SKM-1 treated with dmso at 0.1 percent for 144 hours (cell line): Measurements from ENCODE around the gene DYNC2I2.
"Not testable (repeated sequence)": the region's sequence is repeated elsewhere in the genome, so short reads cannot be mapped to it uniquely, and the experiment has no call there.

Experiments used
- DNase-seq: peaks from one replicate; lab custom pipeline; 2025; ENCODE audit not compliant: unreplicated experiment; lab: John Stamatoyannopoulos, UW

DYNC2I2 gene

GRCh38 chr9:128656416-128657343 is at the start of gene DYNC2I2:
Gene DYNC2I2 (minus strand): TSS chr9:128656847. CDS start chr9:128656726, 121 bp downstream.
- DNase-seq = peak; percentile 86

DNA sequence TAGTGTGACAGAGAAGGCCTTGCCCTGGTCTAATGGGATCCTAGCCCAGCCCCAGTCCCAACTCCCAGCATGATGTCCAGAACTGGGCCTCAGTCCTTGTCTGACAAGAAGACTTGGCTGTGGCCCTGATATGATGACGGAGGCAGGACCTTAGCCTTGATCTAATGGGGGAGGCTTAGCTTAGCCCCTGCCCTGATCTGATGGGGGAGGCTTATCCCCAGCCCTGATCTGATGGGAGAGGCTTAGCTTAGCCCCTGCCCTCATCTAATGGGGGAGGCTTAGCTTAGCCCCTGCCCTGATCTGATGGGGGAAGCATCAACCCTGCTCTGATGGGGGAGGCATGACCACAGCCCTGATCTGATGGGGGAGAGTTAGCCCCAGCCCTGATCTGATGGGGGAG is 49.4 kb upstream of the DYNC2I2 start:
- DNase-seq = no peak

DNA sequence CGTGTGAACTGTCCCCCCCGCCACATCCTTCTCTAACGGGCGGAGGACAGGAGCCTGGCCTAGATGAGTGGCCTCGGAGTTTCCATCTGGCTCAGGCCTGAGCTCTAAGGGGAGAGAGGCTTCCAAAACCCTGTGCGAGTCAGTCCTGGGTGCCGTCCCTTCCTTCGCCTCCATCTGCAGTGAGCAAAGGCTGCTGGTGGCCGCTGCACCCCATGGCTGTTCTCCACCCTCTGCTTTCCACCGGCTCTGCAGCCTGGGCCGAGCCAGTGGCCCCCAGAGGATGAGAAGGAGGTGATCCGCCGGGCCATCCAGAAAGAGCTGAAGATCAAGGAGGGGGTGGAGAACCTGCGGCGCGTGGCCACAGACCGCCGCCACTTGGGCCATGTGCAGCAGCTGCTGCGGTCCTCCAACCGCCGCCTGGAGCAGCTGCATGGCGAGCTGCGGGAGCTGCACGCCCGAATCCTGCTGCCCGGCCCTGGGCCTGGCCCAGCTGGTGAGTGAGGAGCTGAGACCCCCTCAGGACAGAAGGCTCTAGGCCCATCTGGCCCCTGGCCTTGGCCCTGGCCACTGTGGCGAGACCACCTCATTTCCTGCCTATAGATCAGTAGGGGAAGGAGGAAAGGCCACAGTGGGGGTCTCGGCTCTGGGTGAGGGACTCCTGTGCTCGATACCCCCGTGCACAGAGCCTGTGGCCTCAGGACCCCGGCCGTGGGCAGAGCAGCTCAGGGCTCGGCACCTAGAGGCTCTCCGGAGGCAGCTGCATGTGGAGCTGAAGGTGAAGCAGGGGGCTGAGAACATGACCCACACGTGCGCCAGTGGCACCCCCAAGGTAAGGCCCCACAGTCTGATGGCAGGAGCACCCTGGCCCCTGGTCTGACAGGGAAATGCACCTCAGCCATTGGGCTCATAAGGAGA is 48.7 kb upstream of the DYNC2I2 start:
- no peak for DNase-seq

DNA sequence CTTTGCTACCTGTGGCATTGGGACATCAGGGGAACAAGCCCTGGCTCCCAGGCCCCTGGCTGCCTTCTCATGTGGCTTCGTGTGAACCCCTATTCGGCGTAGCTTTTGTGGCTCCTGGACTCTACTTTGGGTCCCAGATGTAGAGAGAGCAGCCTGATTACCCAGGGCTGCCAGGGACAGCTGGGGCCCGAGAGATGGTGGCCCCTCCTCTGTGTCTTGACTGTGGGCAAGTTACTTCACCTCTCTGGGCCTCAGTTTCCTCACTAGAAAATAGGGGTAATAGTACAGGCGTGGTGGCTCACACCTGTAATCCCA is 47.7 kb upstream of the DYNC2I2 start:
- no peak for DNase-seq

DNA sequence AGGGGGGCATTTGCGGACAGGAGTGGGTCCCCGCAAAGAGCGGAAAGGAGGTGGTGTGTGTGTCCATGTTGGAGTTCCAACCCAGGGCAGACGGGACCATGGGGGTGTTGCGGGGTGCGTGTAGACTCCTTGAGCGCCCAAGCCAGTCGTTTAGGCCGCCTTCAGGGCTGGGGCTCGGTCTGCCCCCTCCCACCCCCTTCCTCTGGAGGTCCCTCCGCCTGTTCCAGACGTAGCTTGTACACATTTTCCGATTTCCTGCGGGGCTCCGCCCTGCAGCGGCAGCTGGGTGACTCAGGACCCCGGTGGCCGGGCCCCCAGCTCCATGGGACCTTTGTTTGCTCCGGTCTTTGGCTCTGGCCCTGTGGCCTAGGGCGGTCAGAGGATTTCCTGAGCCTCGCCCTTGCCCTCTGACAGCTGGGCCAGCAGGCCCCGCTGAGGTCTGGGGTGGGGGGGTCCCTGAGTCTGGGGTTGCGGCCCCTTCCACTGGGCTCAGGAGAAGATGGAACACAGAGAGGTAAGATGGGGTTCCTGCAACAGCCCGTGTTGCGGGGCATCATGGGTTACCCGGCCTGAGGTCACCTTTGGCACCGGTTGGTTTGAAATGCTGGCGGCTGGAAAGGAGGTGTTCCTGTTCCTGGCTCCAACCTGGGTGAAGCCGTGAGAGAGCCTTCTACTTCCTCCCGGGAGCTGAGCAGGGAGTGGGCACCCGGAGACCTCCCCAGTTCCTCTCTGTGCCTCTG is 47.1 kb upstream of the DYNC2I2 start:
- DNase-seq = no peak

- DNase-seq = no peak
Observed at GRCh38 chr9:128702949-128703615, 46.4 kb upstream of the DYNC2I2 start.

- peak; percentile 80 for DNase-seq
Observed at GRCh38 chr9:128702445-128702948, 45.9 kb upstream of the DYNC2I2 start, which contains the start of gene PKN3. Gene PKN3 (plus strand): TSS chr9:128702503. CDS start chr9:128702916, 413 bp downstream.

DNA sequence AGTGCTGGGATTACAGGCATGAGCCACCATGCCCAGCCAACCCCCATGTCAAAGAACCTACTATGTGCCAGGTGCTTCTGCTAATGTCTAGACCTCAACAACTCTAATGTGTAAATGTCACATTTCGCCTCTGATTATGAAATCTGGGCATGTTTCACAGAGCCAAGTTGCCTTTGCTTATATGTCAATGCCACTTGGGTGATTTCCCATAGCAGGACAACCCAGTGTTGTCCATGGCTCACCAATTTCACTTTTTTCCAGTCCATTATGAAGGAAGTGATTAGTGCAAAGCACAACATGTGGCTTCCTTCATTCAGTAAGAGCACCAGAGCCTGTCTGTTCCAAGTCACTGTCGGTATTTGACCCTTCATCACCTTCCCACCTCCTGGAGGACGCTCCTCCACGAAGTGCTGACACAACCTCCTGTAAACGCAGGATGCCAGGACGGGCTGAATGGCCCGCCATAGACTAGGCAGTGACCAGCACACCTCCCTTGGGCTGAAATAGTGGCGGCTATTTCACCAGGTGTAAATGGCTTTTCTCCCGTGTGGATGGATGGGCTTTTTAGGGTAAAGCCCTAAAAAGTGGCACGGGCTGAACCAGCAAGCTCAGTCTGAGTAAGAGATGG is 44.7 kb upstream of the DYNC2I2 start:
- DNase-seq = no peak

DNA sequence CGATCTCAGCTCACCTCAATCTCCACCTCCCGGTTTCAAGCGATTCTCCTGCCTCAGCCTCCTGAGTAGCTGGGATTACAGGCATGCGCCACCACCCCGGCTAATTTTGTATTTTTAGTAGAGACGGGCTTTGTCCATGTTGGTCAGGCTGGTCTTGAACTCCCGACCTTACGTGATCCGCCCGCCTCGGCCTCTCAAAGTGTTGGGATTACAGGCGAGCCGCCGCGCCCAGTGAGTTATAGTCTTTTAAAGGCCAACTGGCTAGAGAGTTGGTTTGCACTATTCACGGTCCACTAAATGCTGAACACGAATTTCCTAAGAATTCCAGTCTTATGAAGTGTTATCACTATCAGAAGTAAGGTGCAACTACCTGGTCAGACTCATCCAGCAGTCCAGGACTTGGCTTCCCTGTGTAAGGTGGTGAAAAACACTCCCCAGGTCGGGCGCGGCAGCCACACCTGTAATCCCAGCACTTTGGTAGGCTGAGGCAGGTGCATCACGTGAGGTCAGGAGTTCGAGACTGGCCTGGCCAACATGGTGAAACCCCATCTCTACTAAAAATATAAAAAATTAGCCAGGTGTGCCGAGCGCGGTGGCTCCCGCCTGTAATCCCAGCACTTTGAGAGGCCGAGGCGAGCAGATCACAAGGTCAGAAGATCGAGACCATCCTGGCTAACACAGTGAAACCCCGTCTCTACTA is 42.6 kb upstream of the DYNC2I2 start:
- DNase-seq = not testable (repeated sequence)

GRCh38 chr9:128696923-128697707 is 40.5 kb upstream of the DYNC2I2 start:
- DNase-seq = no peak

- no peak for DNase-seq
Observed at GRCh38 chr9:128694344-128694743, 37.7 kb upstream of the DYNC2I2 start.

DNA sequence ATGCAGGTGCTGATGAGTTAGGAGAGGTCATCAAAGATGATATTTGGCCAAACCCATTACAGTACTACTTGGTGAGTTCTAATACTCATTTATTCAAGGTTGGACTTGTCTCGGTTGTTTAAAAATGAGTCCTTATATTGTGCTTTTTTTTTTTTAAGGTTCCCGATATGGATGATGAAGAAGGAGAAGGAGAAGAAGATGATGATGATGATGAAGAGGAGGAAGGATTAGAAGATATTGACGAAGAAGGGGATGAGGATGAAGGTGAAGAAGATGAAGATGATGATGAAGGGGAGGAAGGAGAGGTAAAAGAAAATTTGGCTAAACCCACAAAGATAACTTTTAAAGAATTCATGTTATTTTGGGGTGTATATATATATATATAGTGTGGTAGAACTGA is 37.1 kb upstream of the DYNC2I2 start:
- not testable (repeated sequence) for DNase-seq

DNA sequence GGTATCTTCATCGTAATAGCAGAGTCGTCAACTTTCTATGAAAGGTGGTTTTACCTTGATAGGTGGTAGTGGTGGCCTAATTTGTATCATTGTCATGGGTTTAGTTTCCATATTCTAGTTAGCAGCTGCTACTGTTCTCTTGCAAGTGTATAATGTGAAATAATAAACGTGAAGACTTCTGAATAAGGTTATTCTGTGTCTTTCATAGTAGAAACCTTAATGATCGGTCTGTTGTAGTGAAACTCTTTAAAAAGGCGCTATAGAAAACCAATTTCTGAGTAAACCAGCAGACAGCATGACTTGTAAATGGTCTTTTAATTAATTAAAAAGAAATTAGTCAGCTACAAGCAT is 34.0 kb upstream of the DYNC2I2 start:
- DNase-seq = no peak

DNA sequence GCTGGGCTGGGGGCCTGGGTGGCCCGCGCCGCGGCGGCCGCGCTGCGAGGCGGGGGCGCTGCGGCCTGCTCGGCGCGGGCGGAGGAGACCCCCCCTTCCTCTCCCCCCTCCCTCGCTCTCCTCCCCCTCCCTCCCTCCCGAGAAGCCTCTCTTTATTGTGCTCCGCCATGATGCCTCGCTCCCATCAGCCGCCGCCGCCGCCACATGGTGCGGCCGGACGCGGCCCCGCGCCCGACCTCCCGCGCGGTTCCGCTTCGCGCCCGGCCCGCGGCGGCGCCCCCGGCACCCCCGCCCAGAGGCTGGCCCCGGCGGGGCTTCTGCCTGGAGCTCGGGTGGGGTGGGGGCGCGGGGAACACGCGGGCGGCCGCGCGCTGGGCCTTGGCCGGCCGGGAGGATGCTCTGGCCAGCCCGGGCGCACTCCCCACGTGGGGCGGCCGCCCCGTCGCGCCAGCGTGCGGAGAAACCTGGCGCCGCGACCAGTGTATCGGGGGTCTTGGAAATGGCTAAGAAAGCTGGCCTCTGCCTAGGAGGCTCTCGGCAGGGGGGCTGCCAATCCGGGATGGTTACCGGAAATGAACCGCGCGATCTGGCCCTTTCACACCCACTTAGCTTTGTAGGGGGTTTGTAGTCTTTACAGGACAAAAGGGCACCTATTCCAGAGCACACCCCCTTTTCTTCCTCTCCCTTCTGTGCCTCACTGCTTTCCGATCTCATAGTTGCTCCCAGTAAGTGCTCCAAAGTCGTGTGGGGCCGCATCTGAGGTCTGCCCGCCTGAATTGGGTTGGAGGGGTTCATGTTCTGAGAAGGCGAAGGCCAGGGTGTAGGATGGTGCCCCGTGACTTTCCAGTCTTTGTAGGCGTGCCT is 33.4 kb upstream of the DYNC2I2 start:
- DNase-seq = peak; percentile 14

- peak; percentile 62 for DNase-seq
Observed at GRCh38 chr9:128689293-128689774, 32.7 kb upstream of the DYNC2I2 start.

DNA sequence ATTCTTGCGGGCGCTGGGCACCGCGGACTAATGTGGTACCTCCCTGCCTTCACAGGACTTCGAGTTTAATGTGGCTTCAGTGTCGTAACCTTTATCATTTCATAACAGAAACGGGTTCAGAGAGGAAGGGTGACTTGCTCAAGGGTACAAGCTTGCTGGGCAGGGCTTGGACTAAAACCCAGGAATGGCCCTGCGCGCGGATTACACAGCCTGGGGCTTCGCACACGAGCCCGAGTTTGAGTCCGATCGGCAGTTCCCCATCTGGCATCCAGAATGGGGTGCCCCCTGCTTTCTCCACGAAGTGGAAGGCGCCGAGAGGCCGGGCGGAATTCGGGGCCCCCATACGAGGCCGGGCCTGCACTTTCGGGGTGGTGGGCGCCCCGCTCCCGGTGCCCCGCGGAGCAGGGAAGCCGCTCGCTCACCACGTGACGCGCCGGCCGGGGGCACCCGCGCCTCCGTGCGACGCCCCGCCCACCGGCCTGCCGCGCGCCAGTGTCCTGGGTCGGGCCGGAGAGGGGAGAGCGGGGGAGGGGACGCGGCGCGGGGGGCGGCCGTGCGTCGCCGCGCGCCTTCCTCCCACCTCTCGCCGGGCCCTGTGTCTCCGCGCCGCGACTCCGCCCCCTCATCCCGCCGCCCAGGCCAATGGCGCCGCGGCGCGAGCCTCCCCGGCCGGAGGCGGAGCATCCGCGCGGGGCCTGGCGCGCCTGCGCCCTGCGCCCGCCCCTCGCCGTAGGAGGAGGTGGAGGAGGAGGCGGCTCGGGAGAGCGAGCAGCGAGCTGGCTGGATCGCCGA is 32.0 kb upstream of the DYNC2I2 start, which contains the start of gene SET:
Gene SET, plus strand, starts transcription at position 722 of the 792 bp plus-strand sequence. CDS start 361 bp downstream, outside the sequence.
- peak; percentile 85 for DNase-seq
